Stimulated activated CD8-positive, alpha-beta memory T cell treated with anti-CD3 and anti-CD28 coated beads, Interleukin-15, amount 100 ng/mL, for 24 hours (primary cell): ENCODE data around the gene C1orf74.

ENCODE experiments used
- DNase-seq: peaks from one replicate; pipeline ENCODE4 v3.0.0-alpha.2; 2020; ENCODE audit warnings: low read depth

C1orf74 gene

DNA sequence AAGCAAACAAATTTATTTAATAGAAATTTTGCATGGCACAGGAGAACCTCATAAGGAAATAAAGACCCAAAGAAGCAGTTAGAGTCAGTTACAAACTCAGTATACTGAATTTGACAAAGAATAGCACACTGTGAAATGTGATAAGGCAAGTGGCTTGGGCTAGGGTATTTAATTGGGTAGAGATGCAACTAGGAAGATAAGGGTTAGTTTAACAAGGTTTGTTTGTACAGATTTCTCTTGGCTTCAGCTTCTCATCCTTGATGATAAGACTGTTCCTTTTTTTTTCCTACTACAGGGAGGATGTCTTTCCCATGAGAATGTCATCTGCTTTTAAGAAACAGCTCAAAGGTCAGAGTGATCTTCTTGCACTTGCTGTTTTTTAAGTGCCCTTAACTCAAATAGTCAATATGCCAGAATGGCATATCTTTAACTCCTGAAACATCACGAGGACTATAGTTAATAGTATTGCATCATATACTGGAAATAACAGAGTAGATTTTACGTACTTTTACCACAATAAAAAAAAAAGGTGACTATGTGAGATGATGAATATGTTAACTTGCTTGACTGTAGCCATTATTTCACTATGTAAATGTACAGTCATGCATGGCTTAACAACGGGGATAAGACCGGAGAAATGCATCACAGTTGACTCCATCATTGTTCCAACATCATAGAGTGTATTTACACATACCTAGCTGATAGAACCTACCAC is 37.8 kb downstream of the C1orf74 start:
- DNase-seq: no peak

DNA sequence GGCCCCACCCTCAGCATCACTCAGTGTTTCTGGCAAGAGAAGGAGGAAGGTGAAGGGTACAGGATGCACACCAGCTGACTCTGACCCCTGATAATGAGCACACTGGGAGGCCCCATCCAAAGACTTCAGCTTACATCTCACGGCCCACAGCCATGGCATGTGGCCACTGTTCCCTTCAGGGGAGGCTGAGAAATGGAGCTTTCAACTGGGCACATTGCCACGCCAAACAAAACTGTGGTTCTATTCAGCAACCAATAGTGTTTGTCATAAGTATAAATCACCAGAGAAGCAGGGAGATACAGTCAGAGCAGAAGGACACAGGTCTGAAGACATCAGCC is 41.2 kb downstream of the C1orf74 start:
- DNase-seq: no peak

DNA sequence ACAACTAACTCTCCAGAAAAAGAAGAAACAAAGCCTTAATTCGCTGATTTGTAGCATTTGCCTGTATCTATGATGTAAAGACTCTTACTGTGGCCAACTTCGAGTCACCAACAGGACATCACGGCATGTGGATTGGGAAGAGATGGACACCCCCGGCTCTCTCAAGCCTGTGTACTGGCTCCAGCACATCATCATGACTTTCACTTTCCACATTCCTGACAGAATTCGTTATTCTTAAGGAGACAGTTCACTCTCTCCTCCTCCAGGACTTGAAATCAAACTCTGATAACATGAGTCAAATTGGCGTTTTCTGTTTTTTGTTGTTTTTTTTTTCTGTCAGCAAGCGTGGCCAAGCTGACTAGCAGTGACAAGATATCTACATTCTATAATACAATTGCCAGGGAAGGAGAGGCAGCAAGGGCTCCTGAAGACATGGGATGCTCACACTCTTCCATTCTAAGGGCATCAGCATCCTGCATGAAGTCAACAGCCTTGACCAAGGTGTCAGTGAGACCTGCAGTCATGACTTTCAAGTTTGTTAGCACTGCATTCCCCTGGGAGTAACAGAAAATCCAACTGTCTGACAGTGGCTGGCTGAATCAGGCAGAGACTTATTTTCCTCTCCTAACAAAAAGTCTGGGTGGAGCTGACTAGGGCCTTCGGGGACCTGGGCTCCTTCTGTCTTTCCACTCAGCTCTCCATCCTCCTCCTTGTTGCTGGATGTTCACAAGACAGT is 41.8 kb downstream of the C1orf74 start:
- no peak for DNase-seq

DNA sequence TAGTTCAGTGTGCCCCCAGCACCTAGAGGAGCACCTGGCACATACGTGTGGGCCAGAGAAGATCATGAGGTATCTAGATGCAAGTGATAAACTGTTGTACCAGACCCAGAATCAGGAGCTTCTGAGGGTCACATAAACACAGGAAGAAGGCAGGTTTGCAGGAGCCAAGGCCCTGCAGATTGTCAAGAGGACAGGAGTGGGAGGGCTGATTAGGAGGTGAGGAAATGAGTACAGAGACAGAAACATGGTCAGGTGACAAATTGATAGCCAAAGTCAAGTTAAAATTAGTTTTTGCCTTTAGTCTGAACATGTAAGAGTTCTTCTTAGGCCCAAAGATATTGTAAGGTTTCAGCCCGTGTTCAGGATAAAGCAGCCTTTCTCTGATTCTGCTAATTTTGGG is 42.5 kb downstream of the C1orf74 start:
- no peak for DNase-seq

DNA sequence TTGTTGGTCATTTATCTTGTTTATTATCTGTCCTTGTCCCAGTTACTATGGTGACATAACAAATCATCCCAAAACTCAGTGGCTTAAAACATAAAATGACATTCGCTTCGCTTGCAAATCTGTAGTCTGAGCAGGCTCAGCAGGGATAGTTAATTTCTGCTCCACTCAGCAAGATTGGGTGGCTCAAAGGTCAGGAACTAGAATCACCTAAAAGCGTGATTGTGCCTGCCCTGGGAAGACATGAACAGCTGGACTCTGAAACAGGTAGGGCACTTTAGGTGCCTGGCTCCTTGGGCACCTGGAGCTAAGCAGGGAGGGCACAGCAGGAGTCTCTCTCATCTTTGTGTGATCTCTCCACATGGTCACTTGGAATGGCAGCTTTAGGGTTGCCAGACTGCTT is 43.2 kb downstream of the C1orf74 start:
- DNase-seq: no peak

DNA sequence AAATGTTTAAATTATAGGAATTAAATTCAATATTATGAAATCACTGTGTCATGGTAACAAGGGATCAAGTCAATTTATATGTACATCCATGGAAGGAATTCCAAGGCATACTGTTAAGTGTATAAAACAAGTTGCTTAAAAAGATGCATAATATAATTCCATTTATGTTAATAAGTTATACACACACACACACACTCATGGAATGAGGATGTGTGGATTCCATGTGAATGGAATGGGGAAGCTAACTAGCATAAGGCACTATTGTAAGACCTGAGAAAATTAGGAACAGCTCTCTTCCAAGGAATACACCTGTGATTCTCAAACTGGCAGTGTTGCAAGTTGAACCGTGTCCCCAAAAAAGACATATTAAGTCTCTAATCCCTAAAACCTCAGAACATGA is 46.1 kb downstream of the C1orf74 start:
- DNase-seq: no peak

DNA sequence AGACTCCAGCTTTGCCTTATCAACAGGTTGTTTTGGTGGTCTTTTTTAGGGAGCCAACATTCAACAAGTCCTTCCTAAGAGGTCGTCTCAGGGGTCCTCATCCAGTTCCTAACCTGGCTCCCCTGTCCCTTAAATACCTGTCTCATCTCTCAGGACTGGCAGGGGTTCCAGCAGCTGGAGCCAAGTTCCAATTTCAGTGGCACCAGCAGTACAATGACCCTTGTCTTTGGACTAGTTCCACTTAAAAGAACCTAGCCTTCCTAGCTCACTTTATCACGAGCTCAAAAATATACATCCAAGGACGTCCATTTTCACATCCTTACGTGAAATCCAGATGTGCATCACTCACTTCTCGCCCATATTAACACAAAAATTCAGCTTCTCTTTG is 47.2 kb downstream of the C1orf74 start:
- no peak for DNase-seq

DNA sequence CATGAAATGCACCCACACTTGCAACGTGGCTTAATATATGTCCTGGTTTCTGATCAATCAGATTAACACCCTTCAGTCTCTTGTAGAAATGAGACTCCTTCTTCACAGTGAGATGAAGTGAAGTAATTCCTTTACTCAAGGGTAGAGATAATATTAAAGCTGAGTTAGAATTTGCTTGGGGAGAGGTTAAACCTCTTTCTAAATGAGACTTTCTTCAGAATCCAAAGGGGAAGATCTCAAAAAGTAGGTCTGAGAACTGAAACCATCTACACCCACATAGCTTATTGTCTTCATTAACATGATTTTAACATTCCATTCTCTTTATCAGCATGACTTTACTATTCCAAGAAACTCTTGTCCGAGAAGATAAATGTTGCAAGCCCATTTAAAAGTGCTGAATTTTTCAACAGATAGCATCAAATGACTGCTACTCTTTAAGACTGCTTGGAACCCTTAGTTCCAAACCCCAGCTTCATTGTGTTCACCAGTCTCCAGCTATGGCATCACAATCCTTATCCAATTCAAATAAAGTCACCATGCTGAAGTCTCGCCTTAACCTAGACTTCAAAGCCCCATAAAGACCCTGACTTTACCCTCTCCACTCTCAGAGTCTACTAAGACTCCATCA is 47.8 kb downstream of the C1orf74 start:
- no peak for DNase-seq

DNA sequence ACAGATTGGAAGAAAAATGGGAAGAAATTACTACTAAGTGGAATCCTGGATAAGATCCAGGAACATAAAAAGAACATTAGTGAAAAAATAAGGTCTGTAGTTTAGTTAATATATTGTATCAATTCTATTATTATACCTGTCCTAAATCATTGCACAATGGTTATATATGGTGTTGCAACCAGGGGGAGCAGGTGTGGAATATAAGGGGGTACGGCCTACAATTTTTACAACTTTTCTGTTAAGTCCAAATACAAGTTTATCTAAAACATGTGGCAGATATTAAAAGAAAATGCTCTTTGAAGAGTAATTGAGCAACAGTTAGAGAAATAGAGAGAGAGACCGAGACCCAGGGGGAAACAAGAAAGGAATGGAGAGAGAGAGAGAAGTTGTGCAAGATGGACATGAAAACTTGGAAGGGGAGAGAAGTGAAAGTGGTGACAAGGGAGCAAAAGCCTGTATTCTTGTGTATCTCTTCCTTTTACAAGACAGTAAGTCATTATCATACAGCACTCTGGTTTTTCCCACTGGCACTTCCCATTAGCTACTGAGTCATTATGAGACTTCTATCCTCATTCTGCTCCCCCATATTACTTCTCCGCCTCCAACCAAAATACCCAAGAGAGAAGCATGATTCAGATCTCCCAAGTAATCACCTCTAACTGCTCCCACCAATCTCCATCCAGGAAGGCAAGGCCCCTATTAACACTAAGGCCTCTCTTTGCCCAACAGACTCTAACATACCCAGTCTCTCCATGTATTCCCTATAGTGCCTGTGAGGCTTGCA is 50.8 kb downstream of the C1orf74 start:
- DNase-seq: no peak

DNA sequence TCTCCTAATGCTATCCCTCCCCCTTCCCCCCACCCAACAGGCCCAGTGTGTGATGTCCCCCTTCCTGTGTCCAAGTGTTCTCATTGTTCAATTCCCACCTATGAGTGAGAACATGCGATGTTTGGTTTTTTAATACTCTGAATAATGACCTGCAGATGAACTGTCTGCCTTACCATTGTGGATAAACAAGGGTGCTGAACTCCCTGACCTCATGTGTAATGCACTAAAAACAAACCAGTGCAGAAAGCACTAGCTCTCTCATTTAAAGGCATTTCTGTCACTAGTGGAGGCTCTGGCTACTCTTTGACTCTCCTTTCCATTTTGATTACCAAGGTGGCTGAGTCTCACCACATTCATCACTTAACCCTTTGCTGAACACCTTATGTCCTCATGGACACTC is 51.6 kb downstream of the C1orf74 start:
- DNase-seq: no peak

DNA sequence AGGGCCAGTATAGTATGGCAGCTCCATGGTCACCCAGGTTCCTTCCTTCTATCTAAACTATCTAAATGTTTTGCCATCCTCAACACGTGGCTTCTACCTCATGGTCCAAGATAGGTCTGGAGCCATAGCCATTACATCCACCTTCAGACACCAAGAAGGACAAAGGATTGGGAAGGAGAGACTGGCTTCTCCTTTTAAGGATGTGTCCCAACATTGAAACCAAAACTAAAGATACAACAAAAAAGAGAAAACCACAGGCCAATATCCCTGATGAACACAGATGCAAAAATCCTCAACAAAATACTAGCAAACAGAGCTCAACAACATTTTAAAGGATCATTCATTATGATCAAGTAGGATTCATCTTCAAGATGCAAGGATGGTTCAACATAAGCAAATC is 54.9 kb downstream of the C1orf74 start:
- DNase-seq: no peak
